Mucosa of descending colon (tissue), 3 donors: ENCODE results near the gene TLE2. TPM values are rescaled to one million over a fixed set of nuclear protein-coding genes. Genes with fewer than 3 reads are reported as not detected.
A peak's percentile ranks its signal among the peaks of the same experiment; 100 is the strongest.

Experiments
- ATAC-seq: fragments of 200-7000 bp; cut with Tn5 transposase; one replicate; pipeline ENCODE4 v1.9.1; 2020; ENCODE audit warnings: mild to moderate bottlenecking, moderate library complexity
- DNase-seq, 3 donors: peaks; one replicate each; pipeline ENCODE4 v3.0.0-alpha.2; 2020
- H3K36me3 ChIP-seq: fragments of 200-600 bp; one replicate; pipeline ENCODE4 v1.8.0; 2021; ENCODE audit warnings: low read depth, mild to moderate bottlenecking
- H3K4me1 ChIP-seq: fragments of 200-600 bp; one replicate; pipeline ENCODE4 v1.8.0; 2021; ENCODE audit warnings: low read depth, mild to moderate bottlenecking
- H3K4me3 ChIP-seq: fragments of 200-600 bp; one replicate; pipeline ENCODE4 v1.8.0; 2021; ENCODE audit warnings: mild to moderate bottlenecking
- H3K9me3 ChIP-seq: fragments of 200-600 bp; one replicate; pipeline ENCODE4 v1.8.0; 2021; ENCODE audit warnings: mild to moderate bottlenecking
- intact Hi-C, 2 donors: fragments of 100-400 bp; cut with DNase I in 1 of 2; cut with micrococcal nuclease in 1 of 2; formaldehyde crosslinking; loops; one replicate each; pipeline versions ENCODE4 v1.11.0 to v1.11.1; 2022; cut with DNase I, micrococcal nuclease
- total RNA-seq, 3 donors: library from RNA; stranded (reverse); fragmentation: NEBNext Ultra II Directional in 2 of 3; extraction: Animal tissue kit (Norgen Biotek cat#: 25700) in 2 of 3; gene quantifications; one replicate each; pipeline versions ENCODE4 v1.2.1 to v1.2.4, GENCODE V29; 2021 to 2023
- TF ChIP-seq, protein P1 (sequence below): fragments of 200-600 bp; IDR thresholded peaks from one replicate; pipeline ENCODE4 v1.8.0; 2022; ENCODE audit warnings: antibody characterized with exemption, mild to moderate bottlenecking
- donor health status: DM: no; HTN: no; CAD: no; lungs with moderate emphysema.
- donor health status: DM: no; HTN: no; CAD: no.
- donor health status: DM: no; HTN: yes; CAD: no.

Gene TLE2
- total RNA-seq, 3 donors from 2014 or later = 40.0 to 66.5 (median 63.5) TPM

DNA sequence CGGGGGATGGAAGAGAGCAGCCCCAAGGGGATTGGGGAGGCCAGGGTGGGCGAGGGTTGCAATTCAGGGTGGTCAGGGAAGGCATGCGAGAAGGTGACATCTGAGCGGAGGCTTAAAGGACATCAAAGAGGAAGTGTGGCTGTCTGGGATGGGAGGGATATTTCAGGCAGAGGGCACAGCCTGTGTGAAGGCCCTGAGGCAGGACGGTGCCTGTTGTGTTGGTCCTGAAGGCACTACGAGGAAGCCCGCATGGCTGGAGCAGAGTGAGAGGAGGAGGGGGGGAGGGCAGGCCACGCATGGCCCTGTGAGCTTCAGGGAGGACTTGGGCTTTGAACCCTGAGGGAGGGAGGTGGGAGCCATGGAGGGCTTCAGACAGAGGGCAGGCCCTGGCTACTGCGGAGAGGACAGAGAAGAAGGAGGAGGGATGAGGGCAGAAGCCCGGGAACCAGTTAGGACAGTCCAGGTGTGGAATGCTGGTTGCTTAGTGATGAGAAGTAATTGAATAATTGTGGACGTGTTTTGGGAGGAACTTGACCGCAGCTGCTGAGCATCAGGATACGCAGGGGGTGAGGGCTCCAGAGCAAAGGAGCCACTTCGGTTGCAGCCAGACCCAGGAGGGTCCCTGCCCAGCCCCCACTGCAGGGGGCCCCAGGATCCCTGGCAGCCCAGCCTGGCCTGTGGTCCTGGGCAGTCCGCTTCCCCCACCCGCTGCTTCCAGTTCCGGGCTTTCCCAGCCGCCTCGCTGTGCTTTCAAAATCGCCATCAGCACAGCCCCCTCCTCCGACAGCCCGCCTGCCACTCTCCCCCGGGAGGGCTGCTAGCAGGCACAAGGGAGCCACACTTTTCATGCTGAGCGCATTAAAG, 45.5 kb downstream of the TLE2 start:
- intact Hi-C loops = no loop called here
- Histone ChIP-seq H3K4me3 (no peak overlapping the region), H3K36me3 (no peaks in the 10 kb centered on the region), H3K4me1 (peaks cover 12% of the 10 kb centered on the region), H3K9me3 (no peaks in the 10 kb centered on the region)
- TF ChIP-seq, protein P1, sequence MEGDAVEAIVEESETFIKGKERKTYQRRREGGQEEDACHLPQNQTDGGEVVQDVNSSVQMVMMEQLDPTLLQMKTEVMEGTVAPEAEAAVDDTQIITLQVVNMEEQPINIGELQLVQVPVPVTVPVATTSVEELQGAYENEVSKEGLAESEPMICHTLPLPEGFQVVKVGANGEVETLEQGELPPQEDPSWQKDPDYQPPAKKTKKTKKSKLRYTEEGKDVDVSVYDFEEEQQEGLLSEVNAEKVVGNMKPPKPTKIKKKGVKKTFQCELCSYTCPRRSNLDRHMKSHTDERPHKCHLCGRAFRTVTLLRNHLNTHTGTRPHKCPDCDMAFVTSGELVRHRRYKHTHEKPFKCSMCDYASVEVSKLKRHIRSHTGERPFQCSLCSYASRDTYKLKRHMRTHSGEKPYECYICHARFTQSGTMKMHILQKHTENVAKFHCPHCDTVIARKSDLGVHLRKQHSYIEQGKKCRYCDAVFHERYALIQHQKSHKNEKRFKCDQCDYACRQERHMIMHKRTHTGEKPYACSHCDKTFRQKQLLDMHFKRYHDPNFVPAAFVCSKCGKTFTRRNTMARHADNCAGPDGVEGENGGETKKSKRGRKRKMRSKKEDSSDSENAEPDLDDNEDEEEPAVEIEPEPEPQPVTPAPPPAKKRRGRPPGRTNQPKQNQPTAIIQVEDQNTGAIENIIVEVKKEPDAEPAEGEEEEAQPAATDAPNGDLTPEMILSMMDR = no peak
- ATAC-seq (peak; percentile 53), DNase-seq (peak in 2 of 3 donors; percentile 48 to 62)

- DNase-seq = peak; percentile 31 to 78 (median 69)
- intact Hi-C loops = no loop called here
- Histone ChIP-seq H3K36me3 (no peaks in the 10 kb centered on the region), H3K9me3 (no peaks in the 10 kb centered on the region), H3K4me3 (no peak overlapping the region), H3K4me1 (peaks cover 13% of the 10 kb centered on the region)
- TF ChIP-seq, protein P1 = no peak
- peak; percentile 57 for ATAC-seq
Measured at GRCh38 chr19:2982983-2983350, 46.1 kb downstream of the TLE2 start.

DNA sequence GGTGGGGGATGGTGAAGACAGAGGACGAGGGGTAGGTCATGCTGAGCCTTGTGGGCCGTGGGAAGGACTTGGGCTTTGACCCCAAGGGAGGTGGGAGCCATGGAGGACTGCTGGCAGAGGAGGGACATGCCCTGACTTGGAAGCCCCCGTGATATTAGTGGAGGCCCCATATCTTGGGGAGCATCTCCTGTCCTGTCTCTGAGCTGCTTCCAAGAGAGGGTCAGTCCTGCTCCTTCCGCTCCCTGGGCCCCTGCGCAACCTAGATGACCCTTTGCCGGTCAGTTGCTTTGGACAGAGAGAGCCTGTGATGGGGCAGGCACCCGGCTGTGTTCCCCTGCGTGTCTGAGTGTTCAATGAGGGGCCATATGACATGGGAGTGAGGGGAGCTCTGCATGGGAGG, 46.5 kb downstream of the TLE2 start:
- Histone ChIP-seq H3K9me3 (no peaks in the 10 kb centered on the region), H3K36me3 (no peaks in the 10 kb centered on the region), H3K4me1 (peaks cover 13% of the 10 kb centered on the region), H3K4me3 (no peak overlapping the region)
- DNase-seq (no peak), ATAC-seq (no peak)
- TF ChIP-seq, protein P1 = no peak
- intact Hi-C loops = no loop called here

GRCh38 chr19:2981898-2982297, 47.2 kb downstream of the TLE2 start:
- DNase-seq (no peak), ATAC-seq (no peak)
- Histone ChIP-seq H3K36me3 (no peaks in the 10 kb centered on the region), H3K9me3 (no peaks in the 10 kb centered on the region), H3K4me1 (peaks cover 14% of the 10 kb centered on the region), H3K4me3 (no peak overlapping the region)
- TF ChIP-seq, protein P1 = no peak
- intact Hi-C loops = no loop called here

GRCh38 chr19:2978772-2979171, 50.3 kb downstream of the TLE2 start:
- DNase-seq = no peak
- Histone ChIP-seq H3K9me3 (no peaks in the 10 kb centered on the region), H3K36me3 (no peaks in the 10 kb centered on the region), H3K4me1 (peaks cover 23% of the 10 kb centered on the region), H3K4me3 (no peak overlapping the region)
- TF ChIP-seq, protein P1 = no peak
- intact Hi-C loops = no loop called here
- no peak for ATAC-seq
